ENCODE results near the gene TMEM132D.
"Not testable (repeated sequence)": the region's sequence is repeated elsewhere in the genome, so short reads cannot be mapped to it uniquely, and the experiment has no call there.

Gene TMEM132D

GRCh38 chr12:129903956-129904829 is at the start of gene TMEM132D:
Gene TMEM132D, minus strand, starts transcription at chr12:129904025.
- no peak for DNase-seq (ENCODE audit: low read depth)

DNA sequence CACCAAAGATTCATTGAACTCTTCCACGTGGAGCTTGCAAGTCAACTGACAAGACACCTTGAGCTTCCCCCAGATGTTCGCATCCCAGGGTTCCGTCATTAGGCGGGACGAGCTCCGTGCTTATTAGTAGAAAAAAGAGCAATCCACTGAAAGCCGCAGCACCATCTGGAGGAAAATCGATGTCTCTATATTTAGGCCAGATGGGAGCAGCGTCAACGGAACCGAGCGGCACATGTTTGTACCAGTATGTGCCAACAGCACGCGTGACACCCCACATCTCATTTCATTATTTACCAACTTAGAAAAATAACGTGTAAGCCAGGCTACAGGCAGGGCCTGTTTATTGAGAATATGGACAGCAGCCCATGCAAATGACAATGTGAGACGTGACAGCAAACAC is 45.8 kb upstream of the TMEM132D start:
- DNase-seq (ENCODE audit: low read depth), result no peak

DNA sequence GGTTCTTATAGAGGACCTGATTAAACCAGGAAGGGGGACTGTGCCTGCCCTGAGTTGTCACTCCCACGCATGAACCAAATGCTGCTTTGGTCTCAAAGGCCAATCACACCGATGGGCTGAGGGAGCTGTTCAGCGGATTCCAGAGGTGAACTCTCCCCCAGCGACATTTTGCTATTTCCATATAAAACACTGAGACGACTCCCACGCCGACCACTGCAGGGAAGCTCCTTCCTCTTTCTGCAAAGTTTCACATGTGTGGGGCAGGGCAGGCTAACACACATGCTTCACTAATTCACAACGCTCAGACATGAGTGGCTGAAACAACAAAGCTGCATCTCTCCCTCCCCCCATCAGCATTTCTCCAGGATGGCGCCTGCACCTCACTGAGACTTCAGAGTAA is 37.8 kb upstream of the TMEM132D start:
- DNase-seq (ENCODE audit: low read depth), result no peak

DNA sequence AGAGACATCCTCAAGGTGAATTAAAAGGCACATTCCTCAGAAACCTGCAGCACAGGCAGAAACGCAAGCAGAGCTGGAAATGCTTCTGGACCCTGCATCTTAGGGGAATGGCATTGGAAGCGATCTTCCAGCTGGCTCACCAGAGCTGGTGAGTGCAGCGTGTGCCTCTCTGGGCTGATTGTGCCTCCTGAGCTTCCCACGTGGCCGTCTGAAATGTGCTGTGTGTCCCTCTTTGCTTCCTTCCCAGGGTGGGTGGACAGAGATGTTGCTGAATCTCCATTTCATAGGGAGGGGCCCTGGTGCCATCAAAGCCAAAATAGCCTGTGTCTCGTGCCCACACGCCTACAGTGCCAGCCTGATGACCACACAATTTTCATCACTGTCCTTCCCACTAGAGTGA is 34.3 kb upstream of the TMEM132D start:
- DNase-seq (ENCODE audit: low read depth), result no peak

- DNase-seq (ENCODE audit: low read depth), result no peak
Measured at GRCh38 chr12:129937426-129937825, 33.6 kb upstream of the TMEM132D start.

DNA sequence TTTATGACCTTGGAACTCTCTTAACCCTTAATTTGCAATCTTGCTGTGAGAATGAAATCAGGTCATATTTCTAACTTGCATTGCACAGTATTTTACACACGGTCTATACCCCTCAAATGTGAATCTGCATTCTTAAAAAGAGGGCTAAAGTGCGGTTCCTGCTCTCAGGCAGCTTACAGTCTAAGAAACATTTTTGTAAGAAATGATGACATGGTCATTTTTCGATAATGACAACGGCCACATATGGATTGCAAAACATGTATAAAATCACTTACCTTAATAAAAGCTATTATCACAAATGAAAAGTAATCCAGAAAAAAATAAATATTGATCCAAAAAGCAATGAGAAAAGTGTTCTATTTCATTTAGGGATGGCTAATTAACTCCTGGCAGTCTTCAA is 24.8 kb upstream of the TMEM132D start:
- DNase-seq (ENCODE audit: low read depth), result no peak

- no peak for DNase-seq (ENCODE audit: low read depth)
Measured at GRCh38 chr12:129927316-129927900, 23.6 kb upstream of the TMEM132D start.

DNA sequence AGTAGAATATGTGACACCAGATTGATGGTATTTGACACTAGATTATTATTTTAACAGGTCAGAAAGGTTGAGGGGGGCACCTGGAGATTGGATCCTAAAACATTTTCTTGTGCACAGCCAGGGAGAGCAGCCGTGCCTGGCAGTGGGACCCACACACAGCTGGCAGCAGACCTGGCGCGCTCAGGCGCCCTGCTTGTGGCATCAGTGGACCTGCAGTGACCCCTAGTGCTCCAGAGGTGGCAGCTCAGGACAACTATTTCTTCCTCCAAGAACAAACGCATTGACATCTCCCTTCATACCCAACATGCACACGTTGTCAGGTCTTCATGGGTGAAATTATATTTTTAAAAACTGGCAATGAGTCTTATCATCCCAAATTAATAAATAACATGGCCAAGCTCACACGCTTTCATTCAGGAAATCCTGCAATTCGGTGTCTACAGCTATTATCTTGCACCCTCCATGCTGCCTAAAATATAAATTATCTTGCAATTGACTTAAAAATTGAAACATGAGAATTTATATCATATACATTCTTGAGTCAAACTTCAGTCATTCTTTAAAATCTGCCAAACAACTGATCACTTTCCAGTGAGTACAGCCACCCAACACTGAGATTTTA is 7.7 kb upstream of the TMEM132D start:
- peak; percentile 26 for DNase-seq (ENCODE audit: low read depth)

- DNase-seq (ENCODE audit: low read depth), result no peak
Measured at GRCh38 chr12:129909051-129910020, 5.5 kb upstream of the TMEM132D start.

GRCh38 chr12:129903092-129903945 is 506 bp downstream of the TMEM132D start:
- no peak for DNase-seq (ENCODE audit: low read depth)

- DNase-seq (ENCODE audit: low read depth), result no peak
Measured at GRCh38 chr12:129902371-129903091, 1.3 kb downstream of the TMEM132D start.

GRCh38 chr12:129901254-129901653 is 2.6 kb downstream of the TMEM132D start:
- DNase-seq (ENCODE audit: low read depth), result peak; percentile 27

- DNase-seq (ENCODE audit: low read depth), result no peak
Measured at GRCh38 chr12:129900306-129900705, 3.5 kb downstream of the TMEM132D start.

- DNase-seq (ENCODE audit: low read depth), result not testable (repeated sequence)
Measured at GRCh38 chr12:129899045-129899444, 4.8 kb downstream of the TMEM132D start.

GRCh38 chr12:129893691-129894090 is 10.1 kb downstream of the TMEM132D start:
- DNase-seq (ENCODE audit: low read depth), result no peak

- no peak for DNase-seq (ENCODE audit: low read depth)
Measured at GRCh38 chr12:129887101-129887500, 16.7 kb downstream of the TMEM132D start.

DNA sequence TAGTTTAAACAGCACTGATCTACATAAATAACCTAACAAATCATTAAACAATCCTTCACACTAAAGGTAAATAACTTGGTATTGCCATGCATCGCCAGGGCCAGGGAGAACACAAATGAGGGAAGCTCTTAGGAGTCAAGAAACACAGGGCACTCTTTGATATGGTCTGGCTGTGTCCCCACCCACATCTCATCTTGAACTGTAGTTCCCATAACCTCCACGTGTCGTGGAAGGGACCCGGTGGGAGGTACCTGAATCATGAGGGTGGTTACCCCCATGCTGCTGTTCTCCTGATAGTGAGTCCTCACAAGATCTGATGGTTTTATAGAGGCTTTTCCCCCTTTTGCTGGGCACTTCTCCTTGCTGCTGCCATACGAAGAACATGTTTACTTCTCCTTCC is 17.3 kb downstream of the TMEM132D start:
- DNase-seq (ENCODE audit: low read depth), result no peak

- DNase-seq (ENCODE audit: low read depth), result no peak
Measured at GRCh38 chr12:129885287-129885686, 18.5 kb downstream of the TMEM132D start.

- no peak for DNase-seq (ENCODE audit: low read depth)
Measured at GRCh38 chr12:129877411-129877810, 26.4 kb downstream of the TMEM132D start.

DNA sequence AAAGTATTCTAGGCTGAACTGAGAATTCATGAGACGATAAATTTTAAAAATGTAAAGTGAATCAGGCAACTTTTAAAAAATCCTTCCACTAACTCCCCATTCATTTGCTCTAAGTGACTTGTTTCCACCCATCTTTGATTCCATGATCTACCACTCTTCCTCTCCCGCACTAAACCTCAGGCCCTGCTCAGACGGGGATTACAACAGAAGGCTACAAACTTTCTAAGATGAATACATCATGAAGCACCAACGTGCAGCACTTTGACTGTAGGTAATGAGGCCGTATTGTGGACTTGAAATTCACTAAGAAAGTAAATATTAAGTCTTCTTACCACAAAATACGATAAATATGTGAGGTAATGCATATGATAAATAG is 30.0 kb downstream of the TMEM132D start:
- no peak for DNase-seq (ENCODE audit: low read depth)
